Measurements from ENCODE around the gene PHF12. TPM values are rescaled to one million over a fixed set of nuclear protein-coding genes. Genes with fewer than 3 reads are reported as not detected.

The PHF12 gene
- total and polyA plus RNA-seq, 10 of the 15 experiments (the other 5 are each of a cell fraction or from before 2014, with no cell fraction given), result 1.3 to 43.9 (median 19.2) TPM

DNA sequence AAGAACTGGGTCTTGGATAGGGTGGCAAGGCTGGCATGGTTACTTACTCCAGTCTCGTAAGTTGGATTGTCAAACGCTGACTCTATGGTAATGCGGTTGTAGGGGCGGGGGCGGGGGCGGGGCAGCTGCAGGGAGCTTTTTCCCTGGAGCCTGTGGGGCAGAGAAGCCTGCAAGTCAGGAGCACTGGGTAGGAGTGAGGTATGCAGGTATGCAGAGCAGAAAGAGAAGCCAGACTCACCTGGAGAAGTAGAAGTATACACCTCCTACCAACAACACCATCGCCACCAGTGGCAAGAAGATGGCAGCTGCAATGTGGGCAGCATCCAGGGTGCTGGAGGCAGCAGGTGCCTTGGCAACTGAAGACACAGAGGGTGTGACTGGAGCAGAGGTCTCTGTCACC lies 4.8 kb upstream of the PHF12 start (continued):
- TF ChIP-seq, protein P1, sequence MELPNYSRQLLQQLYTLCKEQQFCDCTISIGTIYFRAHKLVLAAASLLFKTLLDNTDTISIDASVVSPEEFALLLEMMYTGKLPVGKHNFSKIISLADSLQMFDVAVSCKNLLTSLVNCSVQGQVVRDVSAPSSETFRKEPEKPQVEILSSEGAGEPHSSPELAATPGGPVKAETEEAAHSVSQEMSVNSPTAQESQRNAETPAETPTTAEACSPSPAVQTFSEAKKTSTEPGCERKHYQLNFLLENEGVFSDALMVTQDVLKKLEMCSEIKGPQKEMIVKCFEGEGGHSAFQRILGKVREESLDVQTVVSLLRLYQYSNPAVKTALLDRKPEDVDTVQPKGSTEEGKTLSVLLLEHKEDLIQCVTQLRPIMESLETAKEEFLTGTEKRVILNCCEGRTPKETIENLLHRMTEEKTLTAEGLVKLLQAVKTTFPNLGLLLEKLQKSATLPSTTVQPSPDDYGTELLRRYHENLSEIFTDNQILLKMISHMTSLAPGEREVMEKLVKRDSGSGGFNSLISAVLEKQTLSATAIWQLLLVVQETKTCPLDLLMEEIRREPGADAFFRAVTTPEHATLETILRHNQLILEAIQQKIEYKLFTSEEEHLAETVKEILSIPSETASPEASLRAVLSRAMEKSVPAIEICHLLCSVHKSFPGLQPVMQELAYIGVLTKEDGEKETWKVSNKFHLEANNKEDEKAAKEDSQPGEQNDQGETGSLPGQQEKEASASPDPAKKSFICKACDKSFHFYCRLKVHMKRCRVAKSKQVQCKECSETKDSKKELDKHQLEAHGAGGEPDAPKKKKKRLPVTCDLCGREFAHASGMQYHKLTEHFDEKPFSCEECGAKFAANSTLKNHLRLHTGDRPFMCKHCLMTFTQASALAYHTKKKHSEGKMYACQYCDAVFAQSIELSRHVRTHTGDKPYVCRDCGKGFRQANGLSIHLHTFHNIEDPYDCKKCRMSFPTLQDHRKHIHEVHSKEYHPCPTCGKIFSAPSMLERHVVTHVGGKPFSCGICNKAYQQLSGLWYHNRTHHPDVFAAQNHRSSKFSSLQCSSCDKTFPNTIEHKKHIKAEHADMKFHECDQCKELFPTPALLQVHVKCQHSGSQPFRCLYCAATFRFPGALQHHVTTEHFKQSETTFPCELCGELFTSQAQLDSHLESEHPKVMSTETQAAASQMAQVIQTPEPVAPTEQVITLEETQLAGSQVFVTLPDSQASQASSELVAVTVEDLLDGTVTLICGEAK (IDR thresholded peaks at IDR 0.05; ENCODE audit: borderline replicate concordance), result no peak
- TF ChIP-seq CBFB (IDR thresholded peaks at IDR 0.05; ENCODE audit: low read depth), result no peak
- no peak for TF ChIP-seq POLR2A (IDR thresholded peaks at IDR 0.05; ENCODE audit: low read depth, low read length)
- TF ChIP-seq ATF2 (IDR thresholded peaks at IDR 0.05; ENCODE audit: low read length), result no peak
- no peak for TF ChIP-seq ZNF217 (IDR thresholded peaks at IDR 0.05)
- no peak for TF ChIP-seq RELB (IDR thresholded peaks at IDR 0.05; ENCODE audit: low read depth)
- TF ChIP-seq TAF1 (IDR thresholded peaks at IDR 0.05; ENCODE audit: borderline replicate concordance, low read depth, low read length), result no peak

All from GM12878 (cell line).